Vagina (tissue), 2 donors: ENCODE data around the gene AURKAIP1. TPM values are rescaled to one million over a fixed set of nuclear protein-coding genes. Genes with fewer than 3 reads are reported as not detected.
A peak's percentile ranks its signal among the peaks of the same experiment; 100 is the strongest.

Source experiments
- DNase-seq, 2 donors: peaks; one replicate each; pipeline ENCODE4 v3.0.0-alpha.2; 2017; ENCODE audit errors: extremely low spot score in 2 of 2
- H3K27ac ChIP-seq: fragments of 200-600 bp; sonication (generic); one replicate; pipeline ENCODE4 v1.5.1; 2019
- H3K27me3 ChIP-seq: fragments of 200-600 bp; sonication (generic); one replicate; pipeline ENCODE4 v1.5.1; 2019
- H3K36me3 ChIP-seq, 2 donors: fragments of 200-600 bp; sonication (generic); one replicate each; pipeline ENCODE4 v1.5.1; 2017 to 2019
- H3K4me1 ChIP-seq: fragments of 200-600 bp; sonication (generic); one replicate; pipeline ENCODE4 v1.5.1; 2019
- H3K4me3 ChIP-seq, 2 donors: fragments of 200-600 bp; sonication (generic); 1 replicate in 1 of 2; 2 replicates in 1 of 2; pipeline ENCODE4 v1.5.1; 2016 to 2019
- H3K9me3 ChIP-seq: fragments of 200-600 bp; sonication (generic); one replicate; pipeline ENCODE4 v1.5.1; 2019
- POLR2A ChIP-seq, 2 donors: fragments of 450-650 bp; IDR thresholded peaks; one replicate each; pipeline ENCODE4 v1.6.1; 2017; ENCODE audit warnings: antibody characterized with exemption in 2 of 2, mild to moderate bottlenecking in 2 of 2, moderate library complexity in 2 of 2
- POLR2AphosphoS5 ChIP-seq, 2 donors: sonication (generic); formaldehyde crosslinking; IDR thresholded peaks; one replicate each; pipeline ENCODE4 v1.9.0; 2017; ENCODE audit warnings: antibody characterized with exemption in 2 of 2, mild to moderate bottlenecking in 2 of 2, low read depth in 1 of 2; ENCODE audit not compliant: insufficient read depth in 1 of 2
- intact Hi-C: fragments of 100-400 bp; cut with DNase I; formaldehyde crosslinking; loops from one replicate; pipeline ENCODE4 v1.15.1; 2023
- total RNA-seq: library from RNA; depleted of rRNA; stranded (reverse); fragments of >200 nt; gene quantifications from one replicate; pipeline ENCODE4 v1.2.3, GENCODE V29; 2016
- TF ChIP-seq, protein P1 (sequence below), 3 experiments: fragments of 450-650 bp in 2 of 3; fragments of 200-600 bp in 1 of 3; sonication (generic) in 1 of 3; IDR thresholded peaks; one replicate each; pipeline ENCODE4 v1.5.1; 2017 to 2019; ENCODE audit warnings: antibody characterized with exemption in 3 of 3, mild to moderate bottlenecking in 2 of 3, moderate library complexity in 2 of 3

AURKAIP1 gene
- total RNA-seq: 94.5 TPM

DNA sequence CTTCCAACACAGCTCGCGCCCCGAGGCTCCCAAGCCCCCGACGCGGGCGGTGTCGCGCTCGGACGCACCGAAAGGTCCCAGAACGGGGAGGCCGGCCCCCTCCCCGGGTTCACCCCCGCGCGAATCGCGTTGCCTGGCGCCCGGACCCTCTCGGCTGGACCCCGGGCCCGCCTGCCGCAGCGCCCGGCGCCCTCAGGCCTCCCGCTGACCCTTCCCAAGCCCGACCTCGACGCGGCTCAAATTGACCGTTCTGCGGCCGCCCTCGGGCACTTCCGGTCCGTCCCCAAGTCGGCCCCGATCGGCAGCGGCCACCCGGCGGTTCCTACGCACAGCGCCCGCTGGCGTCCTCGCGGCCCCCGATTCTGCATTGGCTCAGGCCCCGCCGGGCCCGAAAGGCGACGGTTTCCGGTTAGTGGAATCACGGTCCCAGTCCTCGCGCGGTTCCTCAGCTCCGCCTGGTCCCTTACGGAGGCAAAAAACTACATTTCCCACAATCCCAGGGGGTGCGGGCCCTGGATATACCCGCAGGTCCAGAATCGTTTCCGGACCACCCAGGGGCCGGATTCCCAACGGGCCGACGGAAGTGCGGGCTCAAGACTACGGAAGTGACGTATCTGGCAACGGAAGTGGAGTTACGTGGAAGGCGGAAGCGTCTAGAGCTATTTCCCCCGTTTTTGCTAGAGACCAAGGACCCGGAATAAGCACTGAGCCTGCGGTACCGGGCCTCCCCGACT lies at the start of gene AURKAIP1:
AURKAIP1 (minus strand) TSS at position 279 of the 734 bp plus-strand sequence. CDS start 451 bp downstream, outside the sequence.
- TF ChIP-seq POLR2AphosphoS5 (IDR thresholded peaks at IDR 0.05; ENCODE audit: insufficient read depth in 1 of 2, low read depth in 1 of 2) (peak; percentile 94 to 100), POLR2A (IDR thresholded peaks at IDR 0.05) (no peak)
- TF ChIP-seq, protein P1, sequence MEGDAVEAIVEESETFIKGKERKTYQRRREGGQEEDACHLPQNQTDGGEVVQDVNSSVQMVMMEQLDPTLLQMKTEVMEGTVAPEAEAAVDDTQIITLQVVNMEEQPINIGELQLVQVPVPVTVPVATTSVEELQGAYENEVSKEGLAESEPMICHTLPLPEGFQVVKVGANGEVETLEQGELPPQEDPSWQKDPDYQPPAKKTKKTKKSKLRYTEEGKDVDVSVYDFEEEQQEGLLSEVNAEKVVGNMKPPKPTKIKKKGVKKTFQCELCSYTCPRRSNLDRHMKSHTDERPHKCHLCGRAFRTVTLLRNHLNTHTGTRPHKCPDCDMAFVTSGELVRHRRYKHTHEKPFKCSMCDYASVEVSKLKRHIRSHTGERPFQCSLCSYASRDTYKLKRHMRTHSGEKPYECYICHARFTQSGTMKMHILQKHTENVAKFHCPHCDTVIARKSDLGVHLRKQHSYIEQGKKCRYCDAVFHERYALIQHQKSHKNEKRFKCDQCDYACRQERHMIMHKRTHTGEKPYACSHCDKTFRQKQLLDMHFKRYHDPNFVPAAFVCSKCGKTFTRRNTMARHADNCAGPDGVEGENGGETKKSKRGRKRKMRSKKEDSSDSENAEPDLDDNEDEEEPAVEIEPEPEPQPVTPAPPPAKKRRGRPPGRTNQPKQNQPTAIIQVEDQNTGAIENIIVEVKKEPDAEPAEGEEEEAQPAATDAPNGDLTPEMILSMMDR (IDR thresholded peaks at IDR 0.05): peak in 2 of 3 experiments; percentile 7 to 29
- Histone ChIP-seq H3K9me3 (no peaks in the 10 kb centered on the region), H3K4me3 (peak within 1 kb of the TSS; percentile 93 to 99), H3K27me3 (no peaks in the 10 kb centered on the region), H3K4me1 (peaks cover 40% of the 10 kb centered on the region), H3K36me3 (peaks cover 0 to 9% of the 10 kb centered on the region in 2 donors), H3K27ac (peak within 1 kb of the TSS; percentile 93)
- intact Hi-C loops: loop anchor here (2.0 kb wide), 1 partner anchor 24 kb away; the partner anchor contains the start of gene CCNL2
- peak; percentile 99 for DNase-seq

DNA sequence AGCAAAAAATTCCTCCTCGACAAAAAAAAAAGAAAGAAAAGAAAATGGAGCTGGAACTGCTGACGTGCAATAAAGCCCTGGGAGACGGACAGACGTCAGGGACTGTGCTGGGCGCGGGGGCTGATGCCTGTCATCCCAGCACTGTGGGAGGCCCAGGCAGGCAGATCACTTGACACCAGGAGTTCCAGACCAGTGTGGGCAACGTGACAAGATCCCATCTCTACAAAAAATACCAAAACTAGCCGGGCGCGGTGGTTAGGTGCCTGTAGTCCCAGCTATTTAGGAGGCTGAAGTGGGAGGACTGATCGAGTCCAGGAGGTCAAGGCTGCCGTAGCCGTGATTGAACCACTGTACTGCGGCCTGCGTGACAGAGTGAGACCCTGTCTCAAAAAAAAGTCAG lies 49.7 kb upstream of the AURKAIP1 start:
- TF ChIP-seq POLR2AphosphoS5 (IDR thresholded peaks at IDR 0.05; ENCODE audit: insufficient read depth in 1 of 2, low read depth in 1 of 2): no peak
- TF ChIP-seq, protein P1 (IDR thresholded peaks at IDR 0.05): no peak
- TF ChIP-seq POLR2A (IDR thresholded peaks at IDR 0.05): no peak
- no peak for DNase-seq
- H3K4me1 ChIP-seq: peaks cover 36% of the 10 kb centered on the region
- no peaks in the 10 kb centered on the region for H3K36me3 ChIP-seq
- no peaks in the 10 kb centered on the region for H3K27me3 ChIP-seq
- H3K9me3 ChIP-seq: no peaks in the 10 kb centered on the region
- intact Hi-C loops: no loop called here
- no peak overlapping the region for H3K27ac ChIP-seq
- no peak overlapping the region for H3K4me3 ChIP-seq

DNA sequence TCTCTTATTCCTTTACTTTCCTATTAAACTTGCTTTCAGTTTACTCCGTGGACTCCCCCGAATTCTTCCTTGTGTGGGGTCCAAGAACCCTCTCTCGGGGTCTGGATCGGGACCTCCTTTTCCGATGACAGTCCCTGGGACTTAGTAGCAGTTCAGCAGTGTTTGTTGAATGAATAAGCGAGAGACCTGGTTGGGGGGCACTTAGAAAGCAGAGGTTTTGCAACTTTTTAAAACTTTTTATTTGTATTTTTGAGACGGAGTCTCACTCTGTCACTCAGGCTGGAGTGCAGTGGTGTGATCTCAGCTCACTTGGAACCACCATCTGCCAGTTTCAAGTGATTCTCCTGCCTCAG lies 48.2 kb upstream of the AURKAIP1 start:
- intact Hi-C loops: no loop called here
- TF ChIP-seq POLR2A (IDR thresholded peaks at IDR 0.05) (no peak), POLR2AphosphoS5 (IDR thresholded peaks at IDR 0.05; ENCODE audit: insufficient read depth in 1 of 2, low read depth in 1 of 2) (no peak)
- TF ChIP-seq, protein P1 (IDR thresholded peaks at IDR 0.05): no peak
- no peaks in the 10 kb centered on the region for H3K27me3 ChIP-seq
- no peak overlapping the region for H3K27ac ChIP-seq
- no peak for DNase-seq
- H3K36me3 ChIP-seq: no peaks in the 10 kb centered on the region
- peaks cover 40% of the 10 kb centered on the region for H3K4me1 ChIP-seq
- H3K9me3 ChIP-seq: no peaks in the 10 kb centered on the region
- H3K4me3 ChIP-seq: no peak overlapping the region

DNA sequence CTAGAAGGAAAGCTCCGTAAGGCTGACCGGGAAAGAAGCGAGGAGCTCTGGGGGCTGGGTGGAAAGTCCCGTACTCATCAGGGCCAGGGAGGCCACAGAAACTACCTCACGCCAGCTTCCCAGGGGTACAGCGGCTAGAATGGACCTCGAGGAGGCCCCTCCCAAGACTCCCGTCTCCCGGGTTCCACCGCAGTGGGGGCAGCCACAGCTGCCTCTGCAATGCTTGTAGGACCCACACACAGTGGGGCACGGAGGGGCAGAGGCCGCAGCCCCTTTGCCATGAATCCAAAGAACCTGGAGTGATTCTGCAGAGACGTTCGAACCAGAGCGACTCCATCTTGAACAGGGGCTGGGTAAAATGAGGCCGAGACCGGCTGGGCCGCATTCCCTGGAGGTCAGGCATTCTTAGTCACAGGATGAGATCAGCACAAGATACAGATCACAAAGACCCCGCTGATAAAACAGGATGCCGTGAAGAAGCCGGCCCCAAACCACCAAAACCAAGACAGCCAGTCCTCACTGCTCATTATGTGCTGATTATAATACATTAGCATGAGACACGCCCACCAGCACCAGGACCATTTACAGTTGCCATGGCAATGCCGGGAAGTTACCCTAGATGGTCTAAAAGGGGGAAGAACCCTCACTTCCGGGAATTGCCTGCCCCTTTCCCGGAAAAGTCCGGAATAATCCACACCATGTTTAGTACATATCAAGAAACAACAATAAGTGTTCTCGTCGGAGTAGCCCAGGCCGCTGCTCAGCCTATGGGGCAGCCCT lies 47.6 kb upstream of the AURKAIP1 start:
- no peak overlapping the region for H3K27ac ChIP-seq

More for the DNA sequence above, 47.6 kb upstream of the AURKAIP1 start:
- DNase-seq: no peak
- Histone ChIP-seq H3K36me3 (no peaks in the 10 kb centered on the region), H3K4me1 (peaks cover 40% of the 10 kb centered on the region), H3K4me3 (no peak overlapping the region), H3K27me3 (no peaks in the 10 kb centered on the region), H3K9me3 (no peaks in the 10 kb centered on the region)
- intact Hi-C loops: no loop called here
- TF ChIP-seq, protein P1 (IDR thresholded peaks at IDR 0.05): no peak
- TF ChIP-seq POLR2AphosphoS5 (IDR thresholded peaks at IDR 0.05; ENCODE audit: insufficient read depth in 1 of 2, low read depth in 1 of 2) (no peak), POLR2A (IDR thresholded peaks at IDR 0.05) (no peak)
